HG03521 (cell line): ENCODE data around the gene NOX3.

Source experiments
- ATAC-seq: cut with Tn5 transposase; IDR thresholded peaks from one replicate; pipeline ENCODE4 v1.9.1; 2021; ENCODE audit warnings: mild to moderate bottlenecking, moderate library complexity; ENCODE audit not compliant: unreplicated experiment

Gene NOX3

DNA sequence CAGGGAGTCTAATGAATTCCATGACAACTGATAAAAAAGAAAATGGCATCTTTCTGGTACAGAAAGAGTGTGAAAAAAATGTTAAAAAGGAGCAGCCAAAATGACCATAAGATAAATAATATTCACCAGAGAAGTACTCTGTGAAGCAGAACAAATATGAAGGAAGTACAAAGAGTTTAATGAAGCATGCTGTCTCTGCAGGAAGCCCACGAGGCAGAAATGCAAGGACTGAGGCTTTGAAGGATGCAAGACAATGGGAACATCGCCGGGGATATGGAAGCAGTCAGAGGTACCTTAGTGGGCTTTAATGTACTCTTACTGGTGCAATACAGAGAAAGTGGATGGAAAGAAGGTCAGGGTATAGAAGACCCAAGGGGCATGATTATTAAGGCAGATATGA is 50.7 kb downstream of the NOX3 start:
- ATAC-seq, result no peak

DNA sequence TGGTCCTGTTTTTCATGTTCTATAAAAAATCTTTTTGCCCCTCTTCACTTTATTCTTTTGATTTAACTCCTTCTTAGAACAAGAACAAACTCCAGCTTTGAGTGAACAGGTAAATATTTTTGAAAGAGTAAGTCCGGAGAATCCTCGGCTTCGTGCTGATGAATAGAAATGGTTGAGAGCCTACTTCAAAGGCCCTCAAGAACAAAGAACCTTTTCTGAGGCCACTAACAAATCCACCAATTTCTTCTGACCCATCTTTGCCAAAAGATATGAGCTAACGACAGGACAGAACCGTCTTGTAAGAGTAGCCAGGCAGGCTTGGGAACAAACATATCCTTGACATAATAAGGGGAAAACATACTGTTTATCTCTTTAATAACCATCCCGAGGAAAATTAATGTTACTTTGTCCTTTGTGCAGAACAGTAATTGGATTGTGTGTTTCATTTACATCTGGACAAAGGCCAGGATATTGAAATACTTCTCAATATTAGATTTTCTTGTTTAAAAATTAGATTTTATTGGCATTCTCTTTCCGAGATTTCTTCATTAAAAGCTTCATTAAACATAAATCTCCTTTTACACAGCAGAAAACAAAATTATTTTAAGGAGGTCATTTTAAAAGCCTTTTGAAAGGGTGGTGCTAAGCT is 52.9 kb downstream of the NOX3 start:
- no peak for ATAC-seq

GRCh38 chr6:155400654-155400965 is 55.0 kb downstream of the NOX3 start:
- ATAC-seq, result no peak

- ATAC-seq, result no peak
Observed at GRCh38 chr6:155399745-155400653, 55.6 kb downstream of the NOX3 start.

GRCh38 chr6:155399062-155399744 is 56.4 kb downstream of the NOX3 start:
- ATAC-seq, result no peak

DNA sequence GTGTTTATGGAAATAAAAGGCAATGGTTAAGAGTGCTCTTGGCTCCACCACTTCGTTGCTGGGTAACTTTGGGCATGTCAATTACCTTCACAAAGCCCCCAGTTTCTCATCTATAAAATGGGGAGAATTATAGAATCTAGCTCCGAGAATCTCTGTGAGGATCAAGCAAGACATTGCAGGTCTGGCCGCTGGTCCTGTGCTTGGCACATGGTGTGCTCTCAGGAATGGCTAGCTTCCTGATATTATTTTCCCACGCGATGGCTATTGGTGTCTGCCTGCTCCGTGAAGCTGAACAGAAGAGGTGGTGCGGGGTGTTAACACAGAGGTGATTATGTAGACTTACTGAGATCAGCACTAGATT is 57.0 kb downstream of the NOX3 start:
- no peak for ATAC-seq

GRCh38 chr6:155398221-155398620 is 57.4 kb downstream of the NOX3 start:
- no peak for ATAC-seq

DNA sequence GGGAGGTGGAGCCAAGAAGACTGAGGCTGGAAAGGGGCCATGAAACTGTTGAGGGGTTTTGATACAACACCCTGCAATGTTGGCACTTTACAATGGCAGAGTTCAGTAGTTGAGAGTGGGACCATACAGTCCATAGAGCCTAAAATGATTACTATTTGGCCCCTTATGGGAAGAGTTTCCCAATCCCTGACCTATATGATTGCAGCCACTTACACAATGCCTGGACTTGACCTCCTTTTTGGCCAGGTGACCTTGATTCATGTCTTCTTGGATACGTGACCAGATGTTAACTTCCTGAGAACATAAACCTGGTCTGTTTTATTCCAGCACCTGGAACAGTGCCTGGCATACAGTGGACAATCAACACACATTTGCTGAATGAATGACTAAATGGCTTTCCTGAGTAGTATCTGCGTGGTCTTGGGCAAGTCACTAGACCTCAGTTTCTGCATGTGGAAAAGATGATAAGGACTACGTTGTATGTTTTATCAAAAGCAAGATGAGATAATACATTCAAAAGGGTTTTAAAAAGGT is 58.4 kb downstream of the NOX3 start:
- ATAC-seq, result no peak

- ATAC-seq, result no peak
Observed at GRCh38 chr6:155396605-155397004, 59.0 kb downstream of the NOX3 start.

- ATAC-seq, result no peak
Observed at GRCh38 chr6:155395339-155395738, 60.3 kb downstream of the NOX3 start.

- ATAC-seq, result no peak
Observed at GRCh38 chr6:155389130-155389529, 66.5 kb downstream of the NOX3 start.

- ATAC-seq, result no peak
Observed at GRCh38 chr6:155388591-155388990, 67.0 kb downstream of the NOX3 start.

- ATAC-seq, result no peak
Observed at GRCh38 chr6:155387481-155387880, 68.2 kb downstream of the NOX3 start.

DNA sequence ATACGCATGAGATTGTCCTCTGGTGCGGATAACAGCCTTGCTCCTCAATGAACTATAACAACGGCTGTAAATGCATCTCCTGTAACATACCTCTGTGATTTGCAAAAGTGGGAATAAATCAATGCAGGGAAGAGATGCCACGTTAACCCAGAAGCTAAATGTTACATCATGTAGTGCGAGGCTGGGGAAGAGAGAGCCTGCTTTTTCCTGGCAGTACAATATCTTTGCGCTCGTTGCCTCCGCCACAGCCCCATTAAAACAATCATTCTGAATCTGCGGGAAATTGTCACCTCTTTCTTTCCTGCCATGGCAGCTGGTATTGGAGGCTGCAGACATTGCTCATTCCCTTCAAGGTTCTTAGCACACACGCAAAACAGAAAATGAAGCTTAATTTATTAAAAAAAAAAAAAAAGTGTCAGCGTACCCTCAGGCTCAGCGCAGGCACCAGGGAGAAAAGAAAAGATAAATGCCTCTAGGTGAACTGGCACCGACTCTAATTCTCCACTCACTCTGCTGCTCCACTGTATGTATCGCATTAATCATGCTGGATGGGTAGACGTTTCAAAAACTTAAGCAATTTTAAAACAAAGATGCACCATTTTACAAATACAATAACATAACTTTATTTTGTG is 71.2 kb downstream of the NOX3 start:
- no peak for ATAC-seq

DNA sequence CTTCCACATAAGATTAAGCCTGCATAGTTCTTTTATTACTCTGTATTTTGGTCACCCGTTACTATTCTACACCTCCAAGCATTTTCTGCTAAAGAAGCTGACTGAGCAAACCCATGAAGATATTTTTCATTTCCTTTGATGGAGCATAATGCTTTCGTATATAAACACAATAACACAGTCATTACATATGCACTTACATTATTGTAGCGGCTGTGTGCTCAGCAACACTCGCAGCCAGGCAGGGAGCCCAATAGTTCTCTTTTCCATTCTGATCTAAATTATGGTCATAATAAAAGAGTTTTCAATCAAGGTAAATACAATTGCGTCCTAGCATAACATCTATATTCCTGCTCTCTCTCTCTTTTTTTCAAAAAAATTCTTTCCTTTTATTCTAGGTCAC is 71.7 kb downstream of the NOX3 start:
- ATAC-seq, result no peak

- no peak for ATAC-seq
Observed at GRCh38 chr6:155382338-155382685, 73.3 kb downstream of the NOX3 start.

DNA sequence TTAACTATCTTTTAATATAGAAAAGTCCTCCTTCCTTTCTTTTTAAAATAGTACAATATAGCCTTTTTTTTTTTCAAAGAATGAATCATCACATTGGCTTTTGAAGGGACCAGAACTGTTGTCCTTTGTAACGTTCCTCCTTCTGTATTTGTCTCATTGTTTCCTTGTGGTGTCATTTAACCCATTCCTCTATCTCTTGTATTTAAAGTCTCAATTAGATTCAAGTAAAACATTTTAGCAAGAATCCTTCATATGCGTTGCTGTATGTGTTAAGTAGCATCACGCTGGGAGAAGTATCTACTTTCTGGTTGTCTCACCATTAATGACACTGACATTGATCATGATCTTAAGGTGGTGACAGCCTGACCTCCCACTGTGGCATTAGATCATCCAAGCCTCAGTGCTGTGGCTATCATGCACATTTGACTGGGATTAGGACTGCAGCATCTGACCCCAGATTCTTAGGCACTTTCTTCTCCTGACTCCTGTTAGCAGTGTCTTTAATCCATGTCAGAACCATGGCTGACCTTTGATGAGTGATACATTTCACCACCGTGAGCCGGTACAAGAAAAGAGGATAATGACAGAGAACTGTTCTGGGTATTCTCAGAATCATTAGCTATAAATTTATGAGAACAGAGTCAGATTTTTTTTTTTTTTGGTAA is 73.8 kb downstream of the NOX3 start:
- no peak for ATAC-seq

DNA sequence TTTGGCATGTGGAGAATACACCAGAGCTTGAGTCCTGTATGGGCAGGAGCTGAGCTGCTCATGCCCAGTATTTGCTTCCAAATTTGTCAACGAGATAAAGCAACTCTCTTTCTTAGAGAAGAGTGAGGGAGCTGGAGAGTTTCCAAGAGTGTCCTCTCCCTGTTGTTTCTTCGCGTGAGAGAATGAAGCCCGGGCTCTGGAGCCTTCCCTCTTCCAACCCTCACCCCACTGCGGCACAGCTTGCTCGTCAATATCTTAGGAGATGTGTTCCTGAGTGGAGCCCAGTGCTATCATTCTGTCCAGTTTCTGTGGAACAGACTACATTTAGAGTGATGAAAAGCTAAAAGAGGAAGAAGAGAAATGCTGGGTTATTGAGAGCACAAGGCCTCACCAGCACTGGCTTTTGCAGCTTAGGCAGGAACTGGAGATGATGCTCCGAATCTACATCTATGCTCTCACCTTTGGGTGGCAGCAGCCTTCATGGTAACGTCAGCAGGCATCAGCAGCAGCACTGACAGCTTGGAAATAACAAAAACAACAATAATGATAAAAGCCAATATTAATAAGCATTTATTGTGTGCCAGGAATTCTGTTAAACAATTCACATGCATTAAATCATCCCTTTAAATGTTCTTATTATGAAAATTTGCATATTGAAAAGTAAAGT is 74.8 kb downstream of the NOX3 start:
- ATAC-seq, result no peak

GRCh38 chr6:155378724-155379123 is 76.9 kb downstream of the NOX3 start:
- ATAC-seq, result no peak

- no peak for ATAC-seq
Observed at GRCh38 chr6:155378276-155378675, 77.4 kb downstream of the NOX3 start.
